GM18870 (cell line): ENCODE measurements around the gene DEFB113.

ENCODE experiments used
- ATAC-seq: cut with Tn5 transposase; IDR thresholded peaks from one replicate; pipeline ENCODE4 v1.9.1; 2021; ENCODE audit warnings: moderate library complexity; ENCODE audit not compliant: unreplicated experiment

The DEFB113 gene

DNA sequence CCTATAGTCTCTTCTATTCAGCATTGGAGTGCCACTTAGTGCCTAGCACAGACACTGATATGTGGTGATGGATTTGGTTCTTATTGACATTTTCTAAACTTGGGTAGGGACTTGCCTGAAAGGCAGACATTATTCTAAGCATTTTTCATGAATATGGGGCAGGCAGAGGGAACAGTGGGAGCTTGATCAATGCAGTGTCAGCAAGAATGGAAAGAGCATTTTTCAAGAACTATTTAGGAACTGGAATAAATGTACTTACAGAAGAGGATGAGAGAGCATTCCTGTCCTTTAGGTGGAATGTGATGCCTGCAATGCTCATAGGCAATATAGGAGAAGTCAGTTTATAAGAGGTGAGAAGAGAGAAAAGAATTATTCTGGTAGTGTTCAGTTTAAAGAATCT is 31.6 kb downstream of the DEFB113 start:
- ATAC-seq, result no peak

DNA sequence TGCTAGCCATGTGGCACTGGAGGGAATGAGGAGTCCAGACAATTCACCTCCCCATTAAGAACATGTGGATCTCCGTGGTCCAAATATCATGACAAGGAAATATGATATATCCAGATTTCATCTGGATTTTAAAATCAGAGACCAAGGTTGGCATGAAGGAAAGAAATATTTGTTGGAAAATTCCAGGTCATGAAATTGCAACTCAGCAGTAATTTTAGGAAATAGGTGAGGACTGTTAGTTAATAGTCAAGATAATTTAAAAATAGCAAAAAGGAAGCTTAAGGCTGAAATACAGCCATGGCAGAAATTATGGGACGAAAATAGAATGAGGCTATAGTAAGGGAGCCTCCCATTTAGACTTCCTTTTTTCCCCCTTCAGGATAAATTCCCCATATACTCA is 32.4 kb downstream of the DEFB113 start:
- ATAC-seq, result no peak

DNA sequence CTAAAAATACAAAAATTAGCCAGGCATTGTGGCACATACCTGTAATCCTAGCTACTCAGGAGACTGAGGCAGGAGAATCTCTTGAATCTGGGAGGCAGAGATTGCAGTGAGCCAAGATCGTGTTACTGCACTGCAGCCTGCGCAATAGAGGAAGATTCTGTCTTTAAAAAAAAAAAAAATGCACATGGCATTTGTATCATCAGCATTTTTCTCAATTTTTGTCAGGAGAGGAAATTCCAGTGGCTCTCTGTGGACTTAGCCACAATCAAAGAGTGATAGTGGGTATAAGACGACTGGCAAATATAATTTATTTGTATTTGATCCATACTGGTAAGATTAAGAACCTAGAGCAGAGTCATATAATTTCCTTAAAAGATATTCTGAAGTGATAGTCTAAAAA is 34.0 kb downstream of the DEFB113 start:
- no peak for ATAC-seq

DNA sequence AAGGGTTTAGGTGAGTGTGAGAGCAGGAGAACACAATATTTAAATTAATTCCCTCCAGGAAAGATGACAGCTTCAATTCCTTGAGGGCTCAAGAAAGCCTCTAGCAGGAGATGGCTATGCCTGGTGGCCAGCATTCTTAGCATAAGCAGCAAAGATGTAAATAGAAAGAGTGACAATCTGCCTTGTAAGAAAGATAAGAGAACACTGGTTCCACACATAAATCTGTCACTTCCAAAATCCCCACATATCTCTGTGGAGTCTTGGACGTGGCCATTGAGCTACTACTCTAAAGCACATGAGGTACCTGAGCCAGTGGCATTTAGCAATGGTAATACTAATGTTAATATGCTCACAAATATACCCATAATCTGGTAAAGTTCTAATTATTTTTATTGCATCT is 34.7 kb downstream of the DEFB113 start:
- ATAC-seq, result no peak

DNA sequence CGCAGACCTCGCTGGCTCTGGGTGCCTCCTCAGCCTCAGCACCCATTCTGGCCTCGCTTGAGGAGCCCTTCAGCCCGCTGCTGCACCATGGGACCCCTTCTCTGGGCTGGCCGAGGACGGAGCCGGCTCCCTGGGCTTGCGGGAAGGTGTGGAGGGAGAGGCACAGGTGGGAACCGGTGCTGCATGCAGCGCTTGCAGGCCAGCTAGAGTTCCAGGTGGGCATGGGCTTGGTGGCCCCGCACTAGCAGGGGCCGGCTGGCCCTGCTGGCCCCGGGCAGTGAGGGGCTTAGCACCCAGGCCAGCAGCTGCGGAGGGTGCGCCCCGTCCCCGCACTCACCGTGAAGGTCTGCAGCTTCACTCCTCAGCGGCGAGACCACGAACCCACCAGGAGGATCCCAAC is 35.9 kb downstream of the DEFB113 start:
- no peak for ATAC-seq

DNA sequence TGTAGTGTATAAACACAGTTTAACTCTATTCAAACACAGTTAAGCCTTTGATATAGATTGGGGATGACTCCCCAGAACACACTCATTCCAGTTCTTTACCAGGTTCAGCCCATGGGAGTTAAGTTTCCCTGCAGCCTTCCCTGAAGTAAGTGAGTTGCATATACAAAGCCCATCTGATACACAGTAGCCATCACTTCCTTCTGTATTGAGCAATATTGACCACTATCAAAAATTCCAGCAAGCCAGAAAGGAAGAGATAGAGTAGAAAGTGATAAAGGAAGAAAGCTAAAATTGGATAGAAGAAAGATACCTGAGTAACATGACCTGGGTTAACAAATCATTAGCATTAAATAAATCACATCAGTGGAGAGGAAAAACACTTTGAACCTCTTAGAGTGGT is 40.1 kb downstream of the DEFB113 start:
- ATAC-seq, result no peak

DNA sequence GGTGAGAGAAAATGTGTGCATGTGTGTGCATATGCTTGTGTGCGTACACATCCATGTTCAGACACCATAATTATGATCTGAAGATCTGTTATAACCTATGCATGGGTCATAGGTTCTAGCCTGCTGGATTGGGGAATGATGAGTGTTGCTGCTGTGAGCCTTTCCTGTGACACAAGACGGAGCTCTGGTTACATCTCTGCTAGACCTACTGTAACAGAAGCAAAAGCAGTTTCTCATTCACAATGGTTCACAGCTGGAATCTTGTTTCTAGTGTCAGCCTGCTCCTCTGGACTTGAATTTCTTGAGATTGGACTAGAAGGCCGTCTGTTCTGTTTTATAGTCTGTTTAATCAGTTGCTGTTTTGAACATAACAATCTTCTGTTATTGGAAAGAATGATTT is 45.6 kb downstream of the DEFB113 start:
- no peak for ATAC-seq

DNA sequence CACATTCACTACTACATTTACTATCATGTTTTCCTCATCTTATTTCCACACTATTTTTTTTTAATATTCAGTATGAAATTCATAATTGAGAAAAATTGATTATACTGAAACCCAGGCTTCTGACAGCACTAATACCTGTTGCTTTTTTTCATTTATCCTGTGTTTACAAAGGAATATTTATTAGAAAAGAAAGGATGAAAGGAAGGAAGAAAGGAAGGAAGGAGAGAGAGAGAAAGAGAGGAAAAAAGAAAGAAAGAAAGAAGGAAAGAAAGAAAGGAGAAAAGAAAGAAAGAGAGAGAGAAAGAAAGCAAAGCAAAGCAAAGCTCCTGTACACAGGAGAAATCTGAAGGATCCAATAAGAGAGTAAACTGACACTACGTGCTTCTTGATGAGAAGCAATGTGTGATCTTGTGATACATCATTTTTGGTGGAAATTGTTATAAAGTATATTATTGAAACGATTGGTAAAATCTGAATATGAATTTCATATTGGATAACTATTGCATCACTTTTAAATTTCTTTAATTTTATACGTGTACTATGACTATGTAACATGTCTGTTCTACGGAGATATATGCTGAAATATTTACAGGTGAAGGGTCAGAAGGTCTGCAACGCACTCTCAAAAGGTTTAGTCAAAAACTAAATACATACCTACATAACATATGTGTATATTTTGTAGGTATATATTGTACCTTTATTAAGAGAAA is 49.3 kb downstream of the DEFB113 start:
- no peak for ATAC-seq

DNA sequence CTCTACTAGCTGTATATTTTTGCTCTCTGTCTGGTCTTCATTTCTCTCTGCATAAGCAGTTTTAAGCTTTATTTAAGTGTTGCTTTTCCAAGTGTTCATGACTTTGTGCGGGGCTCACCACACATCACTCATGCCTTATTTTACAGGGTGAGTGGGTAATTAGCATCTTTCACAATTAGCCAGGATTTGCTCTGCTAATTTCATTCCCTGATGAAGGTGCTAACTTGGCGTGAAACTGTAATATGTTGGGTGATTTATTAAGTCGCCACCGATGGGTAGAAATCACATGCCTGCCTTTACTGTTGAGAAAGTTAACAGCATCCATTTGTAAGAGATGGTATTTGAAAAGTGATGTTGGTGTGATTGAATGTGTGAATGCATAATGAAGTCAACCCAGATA is 50.2 kb downstream of the DEFB113 start:
- no peak for ATAC-seq

DNA sequence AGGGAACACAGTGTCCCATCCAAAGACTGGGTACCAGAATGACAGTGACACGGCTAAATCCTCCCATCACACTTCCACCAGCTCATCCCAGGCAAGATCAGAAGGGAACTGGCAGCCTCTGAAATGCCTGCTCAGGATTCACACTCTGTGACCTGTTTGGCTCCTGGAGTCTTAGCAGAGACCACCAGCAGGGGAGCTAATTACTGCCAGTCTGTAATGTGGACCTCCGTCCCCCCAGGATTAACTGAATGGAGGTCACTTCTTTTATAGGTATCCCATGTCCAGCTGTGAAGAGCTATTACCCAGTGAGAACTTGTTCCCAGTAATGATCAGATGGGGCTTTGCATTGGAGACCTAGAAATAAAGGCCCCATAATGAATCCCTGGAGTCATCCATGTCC is 50.6 kb downstream of the DEFB113 start:
- no peak for ATAC-seq
